Testis (tissue), 2 donors: ENCODE data around the gene MRTO4.

ENCODE experiments used
- CTCF ChIP-seq, 3 experiments: fragments of 450-650 bp in 2 of 3; fragments of 200-600 bp in 1 of 3; sonication (generic) in 1 of 3; IDR thresholded peaks; one replicate each; pipeline ENCODE4 v1.5.1; 2016 to 2019; ENCODE audit warnings: antibody characterized with exemption in 3 of 3, mild to moderate bottlenecking in 2 of 3, moderate library complexity in 1 of 3
- POLR2A ChIP-seq: fragments of 450-650 bp; IDR thresholded peaks from one replicate; pipeline ENCODE4 v1.6.1; 2017; ENCODE audit warnings: antibody characterized with exemption, mild to moderate bottlenecking, moderate library complexity

- TF ChIP-seq CTCF (IDR thresholded peaks at IDR 0.05) (no peak), POLR2A (no peak)
Observed at GRCh38 chr1:19222979-19223824, 28.4 kb upstream of the MRTO4 start.
